Activated CD8-positive, alpha-beta memory T cell treated with anti-CD3 and anti-CD28 coated beads, Interleukin-2, amount 50 U/mL, for 48 hours (primary cell): ENCODE data around the gene CXXC4.

Experiments used
- DNase-seq: peaks from one replicate; pipeline ENCODE4 v3.0.0-alpha.2; 2020

CXXC4 gene

GRCh38 chr4:104488151-104488550, 6.5 kb downstream of the CXXC4 start:
- DNase-seq: no peak

GRCh38 chr4:104486716-104487504, 7.8 kb downstream of the CXXC4 start:
- no peak for DNase-seq

GRCh38 chr4:104475652-104476051, 19.0 kb downstream of the CXXC4 start:
- DNase-seq: no peak

GRCh38 chr4:104472766-104473165, 21.9 kb downstream of the CXXC4 start:
- no peak for DNase-seq

- DNase-seq: no peak
Observed at GRCh38 chr4:104470770-104471169, 23.9 kb downstream of the CXXC4 start.

GRCh38 chr4:104469794-104470193, 24.9 kb downstream of the CXXC4 start:
- no peak for DNase-seq

- no peak for DNase-seq
Observed at GRCh38 chr4:104465619-104466018, 29.1 kb downstream of the CXXC4 start.

GRCh38 chr4:104465201-104465600, 29.5 kb downstream of the CXXC4 start:
- no peak for DNase-seq

- DNase-seq: no peak
Observed at GRCh38 chr4:104462641-104463040, 32.1 kb downstream of the CXXC4 start.

- DNase-seq: no peak
Observed at GRCh38 chr4:104457308-104457981, 37.2 kb downstream of the CXXC4 start.

GRCh38 chr4:104451573-104451972, 43.1 kb downstream of the CXXC4 start:
- DNase-seq: no peak

- DNase-seq: no peak
Observed at GRCh38 chr4:104449537-104449936, 45.2 kb downstream of the CXXC4 start.

- no peak for DNase-seq
Observed at GRCh38 chr4:104447294-104447693, 47.4 kb downstream of the CXXC4 start.

GRCh38 chr4:104446431-104447278, 48.0 kb downstream of the CXXC4 start:
- DNase-seq: no peak

- no peak for DNase-seq
Observed at GRCh38 chr4:104444685-104445084, 50.0 kb downstream of the CXXC4 start.

- no peak for DNase-seq
Observed at GRCh38 chr4:104436542-104436941, 58.2 kb downstream of the CXXC4 start.

GRCh38 chr4:104429150-104429741, 65.4 kb downstream of the CXXC4 start:
- no peak for DNase-seq

GRCh38 chr4:104425948-104426347, 68.7 kb downstream of the CXXC4 start:
- DNase-seq: no peak

- no peak for DNase-seq
Observed at GRCh38 chr4:104424989-104425388, 69.7 kb downstream of the CXXC4 start.

GRCh38 chr4:104424475-104424941, 70.2 kb downstream of the CXXC4 start:
- DNase-seq: no peak

GRCh38 chr4:104421566-104421965, 73.1 kb downstream of the CXXC4 start:
- DNase-seq: no peak

GRCh38 chr4:104420766-104421165, 73.9 kb downstream of the CXXC4 start:
- DNase-seq: no peak
